DMS 273 (cell line): ENCODE data around the gene MAPK7.
A peak's percentile ranks its signal among the peaks of the same experiment; 100 is the strongest.

Source experiments
- DNase-seq: peaks from one replicate; lab custom pipeline; 2025; ENCODE audit not compliant: unreplicated experiment; lab: John Stamatoyannopoulos, UW

The MAPK7 gene

GRCh38 chr17:19414396-19415280 lies 36.3 kb downstream of the MAPK7 start:
- no peak for DNase-seq

DNA sequence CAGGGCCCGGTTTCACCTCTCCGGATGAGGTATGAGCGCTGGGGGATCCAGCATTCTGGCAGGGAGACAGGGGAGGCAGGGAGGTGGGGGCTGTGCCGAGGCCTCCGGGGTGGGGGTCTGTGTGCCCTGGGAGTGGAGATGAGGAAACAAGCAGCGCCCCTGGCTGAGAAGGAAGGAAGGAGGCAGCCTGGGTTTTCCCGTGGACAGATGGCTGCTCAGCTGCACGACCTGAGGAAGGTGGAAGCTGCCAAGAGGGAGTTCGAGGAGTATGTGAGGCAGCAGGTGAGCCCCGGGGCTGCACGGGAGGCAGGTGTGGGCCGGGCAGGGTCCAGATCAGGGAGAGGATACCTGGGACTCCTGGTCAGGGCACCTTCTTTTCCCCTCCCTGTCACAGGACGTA lies 37.0 kb downstream of the MAPK7 start:
- DNase-seq, result peak; percentile 43

GRCh38 chr17:19415806-19416775 lies 37.8 kb downstream of the MAPK7 start:
- DNase-seq, result peak; percentile 64

- no peak for DNase-seq
Measured at GRCh38 chr17:19417611-19418010, 39.3 kb downstream of the MAPK7 start.

GRCh38 chr17:19418251-19418992 lies 40.1 kb downstream of the MAPK7 start:
- DNase-seq, result no peak

GRCh38 chr17:19421219-19421618 lies 42.9 kb downstream of the MAPK7 start:
- no peak for DNase-seq

GRCh38 chr17:19421926-19422325 lies 43.6 kb downstream of the MAPK7 start:
- DNase-seq, result no peak

- DNase-seq, result no peak
Measured at GRCh38 chr17:19424934-19425868, 46.9 kb downstream of the MAPK7 start.

GRCh38 chr17:19426631-19427030 lies 48.3 kb downstream of the MAPK7 start:
- no peak for DNase-seq

- DNase-seq, result no peak
Measured at GRCh38 chr17:19431691-19432090, 53.4 kb downstream of the MAPK7 start.
